Natural killer cell (primary cell): ENCODE measurements around the gene GRID2. TPM values are rescaled to one million over a fixed set of nuclear protein-coding genes. Genes with fewer than 3 reads are reported as not detected.
"Not testable (repeated sequence)": the region's sequence is repeated elsewhere in the genome, so short reads cannot be mapped to it uniquely, and the experiment has no call there.

Experiments
- ATAC-seq, 3 donors: fragments of 150-1000 bp in 2 of 3; fragments of 200-7000 bp in 1 of 3; cut with Tn5 transposase; 1 replicate in 1 of 3; 2 replicates in 2 of 3; pipeline ENCODE4 v1.10.0; 2021; ENCODE audit warnings: mild to moderate bottlenecking in 2 of 3, moderate library complexity in 2 of 3
- DNase-seq, 2 donors: peaks; one replicate each; pipeline versions ENCODE4 v3.0.0 to v3.0.0-alpha.2; 2013 to 2021; ENCODE audit warnings: mixed read lengths in 1 of 2
- H3K27ac ChIP-seq: one replicate; pipeline ENCODE4 v1.5.1; 2013; ENCODE audit warnings: mild to moderate bottlenecking, low read length
- H3K27me3 ChIP-seq: one replicate; pipeline ENCODE4 v1.6.1; 2013; ENCODE audit warnings: low read length; ENCODE audit not compliant: control insufficient read depth, insufficient read depth
- H3K36me3 ChIP-seq: one replicate; pipeline ENCODE4 v1.6.1; 2013; ENCODE audit warnings: low read length; ENCODE audit not compliant: control insufficient read depth, insufficient read depth
- H3K4me1 ChIP-seq: one replicate; pipeline ENCODE4 v1.6.1; 2013; ENCODE audit warnings: low read length; ENCODE audit not compliant: control insufficient read depth, insufficient read depth
- H3K4me3 ChIP-seq: one replicate; pipeline ENCODE4 v1.5.1; 2013; ENCODE audit warnings: low read length
- H3K9me3 ChIP-seq: one replicate; pipeline ENCODE4 v1.6.1; 2013; ENCODE audit warnings: low read length; ENCODE audit not compliant: control insufficient read depth, insufficient read depth
- H3K27ac Mint-ChIP-seq, 2 donors: one replicate each; pipeline ENCODE4 v1.8.0; 2022; ENCODE audit warnings: mild to moderate bottlenecking in 2 of 2, mixed read lengths in 2 of 2, moderate library complexity in 1 of 2
- H3K27me3 Mint-ChIP-seq, 2 donors: one replicate each; pipeline ENCODE4 v1.8.0; 2022; ENCODE audit warnings: low read depth in 2 of 2, mixed read lengths in 2 of 2
- H3K36me3 Mint-ChIP-seq: one replicate; pipeline ENCODE4 v1.8.0; 2022; ENCODE audit warnings: mixed read lengths
- H3K4me1 Mint-ChIP-seq, 2 donors: one replicate each; pipeline ENCODE4 v1.8.0; 2022; ENCODE audit warnings: mixed read lengths in 2 of 2
- H3K4me3 Mint-ChIP-seq: one replicate; pipeline ENCODE4 v1.8.0; 2022; ENCODE audit warnings: mild to moderate bottlenecking, moderate library complexity, mixed read lengths
- H3K9me3 Mint-ChIP-seq, 2 donors: one replicate each; pipeline ENCODE4 v1.8.0; 2022; ENCODE audit warnings: mixed read lengths in 2 of 2
- CTCF ChIP-seq: fragments of 200-600 bp; IDR thresholded peaks from one replicate; pipeline ENCODE4 v1.8.0; 2022; ENCODE audit warnings: antibody characterized with exemption
- WGBS: methylation state at CpG from one replicate; pipeline ENCODE4 v1.1.7; 2013; ENCODE audit warnings: missing lambda C conversion rate; ENCODE audit not compliant: insufficient coverage; 5-methylcytosine and 5-hydroxymethylcytosine counted together
- intact Hi-C: fragments of 100-400 bp; cut with micrococcal nuclease; formaldehyde crosslinking; loops from one replicate; pipeline ENCODE4 v1.14.2; 2022
- total RNA-seq, 4 donors: library from RNA; stranded (reverse); fragments of 120-200 nt in 1 of 4; gene quantifications; one replicate each; pipeline versions ENCODE4 v1.2.3 to v1.2.4, GENCODE V29; 2013 to 2022

Gene GRID2
- total RNA-seq, 3 donors from 2014 or later (not counting 1 experiment from before 2014, with no cell fraction given) = not detected

DNA sequence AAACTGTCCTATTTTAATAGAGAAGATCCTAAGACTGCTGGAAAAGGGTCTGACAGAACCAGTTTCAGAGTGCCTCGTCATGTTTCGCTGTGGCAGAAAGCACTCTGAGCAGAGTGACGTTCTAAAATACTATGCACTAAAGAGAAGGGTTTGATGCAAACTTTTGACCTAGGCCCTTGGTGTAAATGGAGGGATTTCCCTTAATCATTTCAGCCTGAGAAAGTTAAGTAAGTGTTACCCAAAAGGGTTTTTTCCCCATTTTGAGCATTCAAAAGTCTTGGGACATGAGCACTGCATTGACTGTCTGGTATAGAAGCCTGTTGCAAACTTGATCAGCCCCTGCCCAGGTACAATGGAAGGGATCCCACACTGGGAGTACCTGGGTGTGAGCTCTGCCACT lies 1367.3 kb downstream of the GRID2 start:
- Histone ChIP-seq H3K27ac (no peak overlapping the region), H3K9me3 (no peaks in the 10 kb centered on the region), H3K27me3 (no peaks in the 10 kb centered on the region), H3K36me3 (no peaks in the 10 kb centered on the region), H3K4me1 (no peaks in the 10 kb centered on the region), H3K4me3 (no peak overlapping the region)
- 98% methylated on average over 3 of the region's 3 CpGs for WGBS
- no peak for TF ChIP-seq CTCF
- H3K4me3 Mint-ChIP-seq = no peak overlapping the region
- ATAC-seq = no peak
- H3K27me3 Mint-ChIP-seq = no peaks in the 10 kb centered on the region
- peaks cover 6% of the 10 kb centered on the region for H3K36me3 Mint-ChIP-seq
- DNase-seq = no peak
- intact Hi-C loops = no loop called here
- H3K9me3 Mint-ChIP-seq = peaks cover 14 to 16% of the 10 kb centered on the region in 2 donors
- H3K27ac Mint-ChIP-seq = no peak overlapping the region
- H3K4me1 Mint-ChIP-seq = no peaks in the 10 kb centered on the region

- H3K27me3 Mint-ChIP-seq, H3K27me3 ChIP-seq, DNase-seq, H3K9me3 ChIP-seq, H3K4me3 ChIP-seq, H3K4me1 ChIP-seq, H3K36me3 Mint-ChIP-seq, ATAC-seq, intact Hi-C loops, H3K4me1 Mint-ChIP-seq, H3K4me3 Mint-ChIP-seq, H3K27ac Mint-ChIP-seq, H3K27ac ChIP-seq, H3K36me3 ChIP-seq: not testable (repeated sequence)
- 96% methylated on average over 10 of the region's 16 CpGs for WGBS
- peaks cover 5 to 11% of the 10 kb centered on the region in 2 donors for H3K9me3 Mint-ChIP-seq
Measured at GRCh38 chr4:93676937-93677336, 1373.2 kb downstream of the GRID2 start.

DNA sequence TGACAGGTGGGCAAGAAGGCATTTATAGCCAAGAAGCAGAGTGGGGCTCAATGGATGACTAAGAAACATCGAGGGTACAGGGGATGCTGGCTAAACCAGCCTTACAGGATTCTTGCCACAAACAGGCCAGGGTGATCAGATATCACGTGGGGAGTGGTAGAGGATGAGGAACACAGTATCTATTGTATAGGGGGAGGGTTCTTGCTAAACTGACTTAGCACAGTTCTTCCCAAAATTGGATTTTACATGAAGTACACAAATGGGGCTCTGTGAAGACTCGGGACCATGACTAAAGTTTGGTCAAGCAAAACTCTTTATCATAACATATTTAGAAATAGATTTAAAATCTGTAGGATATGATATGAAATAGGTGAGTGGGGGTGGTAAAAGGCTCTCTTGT lies 1380.8 kb downstream of the GRID2 start:
- no peak for DNase-seq
- Histone ChIP-seq H3K27me3 (no peaks in the 10 kb centered on the region), H3K4me1 (no peaks in the 10 kb centered on the region), H3K27ac (no peak overlapping the region), H3K4me3 (no peak overlapping the region), H3K9me3 (peaks cover 3% of the 10 kb centered on the region), H3K36me3 (no peaks in the 10 kb centered on the region)
- no peaks in the 10 kb centered on the region for H3K4me1 Mint-ChIP-seq
- WGBS = 80% methylated on average over 2 of the region's 3 CpGs
- no peak overlapping the region for H3K4me3 Mint-ChIP-seq
- H3K27me3 Mint-ChIP-seq = no peaks in the 10 kb centered on the region
- H3K36me3 Mint-ChIP-seq = no peaks in the 10 kb centered on the region
- ATAC-seq = no peak
- intact Hi-C loops = no loop called here
- no peak overlapping the region for H3K27ac Mint-ChIP-seq
- TF ChIP-seq CTCF = no peak
- H3K9me3 Mint-ChIP-seq = peaks cover under 1 to 4% of the 10 kb centered on the region in 2 donors

DNA sequence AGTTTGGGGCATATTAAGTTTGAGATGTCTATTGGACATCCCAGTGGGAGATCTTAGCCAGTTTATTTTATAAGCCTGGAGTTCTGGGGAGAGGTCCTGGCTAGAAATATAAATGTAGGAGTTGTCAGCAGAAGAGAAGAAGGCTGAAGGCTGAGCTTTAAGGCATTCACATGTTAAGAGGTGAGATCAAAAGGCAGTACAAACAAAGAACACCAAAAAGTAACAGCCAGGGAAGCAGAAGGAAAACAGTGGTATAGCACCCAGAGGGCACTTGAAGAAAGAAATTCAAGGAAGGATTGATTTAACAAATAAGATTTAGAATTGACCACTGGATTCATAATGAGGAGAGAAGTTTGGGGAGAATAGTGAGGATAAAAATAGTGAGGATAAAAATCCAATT lies 1383.5 kb downstream of the GRID2 start:
- DNase-seq (no peak), ATAC-seq (no peak)
- H3K9me3 ChIP-seq = peaks cover 3% of the 10 kb centered on the region
- H3K4me1 ChIP-seq = no peaks in the 10 kb centered on the region
- peaks cover 0 to 4% of the 10 kb centered on the region in 2 donors for H3K9me3 Mint-ChIP-seq
- no peaks in the 10 kb centered on the region for H3K36me3 Mint-ChIP-seq
- no peaks in the 10 kb centered on the region for H3K36me3 ChIP-seq
- H3K27me3 ChIP-seq = no peaks in the 10 kb centered on the region
- intact Hi-C loops = no loop called here
- no peak overlapping the region for H3K4me3 ChIP-seq
- no peak overlapping the region for H3K4me3 Mint-ChIP-seq
- H3K27me3 Mint-ChIP-seq = no peaks in the 10 kb centered on the region
- TF ChIP-seq CTCF = no peak
- no peak overlapping the region for H3K27ac ChIP-seq
- no peak overlapping the region for H3K27ac Mint-ChIP-seq
- no peaks in the 10 kb centered on the region for H3K4me1 Mint-ChIP-seq
